Small intestine (tissue), 7 donors: ENCODE measurements around the gene HOXB9. TPM values are rescaled to one million over a fixed set of nuclear protein-coding genes. Genes with fewer than 3 reads are reported as not detected.

Source experiments
- DNase-seq, 2 donors: peaks; one replicate each; pipeline versions ENCODE4 v3.0.0 to v3.0.0-alpha.2; 2013
- FAIRE-seq: peaks from 2 replicates; lab custom pipeline; 2012; peaks lifted over from hg19 to GRCh38; lab: Jason Lieb, UNC
- H3K27ac ChIP-seq, 3 donors: one replicate each; pipeline ENCODE4 v1.5.1; 2013; ENCODE audit warnings: low read length in 2 of 3, mild to moderate bottlenecking in 2 of 3, control low read depth in 1 of 3, inconsistent platforms in 1 of 3, low read depth in 1 of 3, moderate library complexity in 1 of 3
- H3K27me3 ChIP-seq, 3 donors: one replicate each; pipeline ENCODE4 v1.6.1; 2013; ENCODE audit warnings: low read length in 3 of 3, inconsistent platforms in 1 of 3; ENCODE audit not compliant: control insufficient read depth in 3 of 3, insufficient read depth in 3 of 3
- H3K36me3 ChIP-seq, 3 donors: one replicate each; pipeline ENCODE4 v1.6.1; 2013; ENCODE audit warnings: low read length in 3 of 3, inconsistent platforms in 1 of 3, low read depth in 1 of 3, mild to moderate bottlenecking in 1 of 3, moderate library complexity in 1 of 3; ENCODE audit not compliant: control insufficient read depth in 3 of 3, insufficient read depth in 2 of 3
- H3K4me1 ChIP-seq, 3 donors: one replicate each; pipeline ENCODE4 v1.6.1; 2013; ENCODE audit warnings: low read length in 2 of 3, inconsistent platforms in 1 of 3, low read depth in 1 of 3, mild to moderate bottlenecking in 1 of 3, moderate library complexity in 1 of 3; ENCODE audit not compliant: control insufficient read depth in 3 of 3, insufficient read depth in 2 of 3
- H3K4me3 ChIP-seq, 3 donors: one replicate each; pipeline ENCODE4 v1.5.1; 2013; ENCODE audit warnings: low read length in 3 of 3, control low read depth in 1 of 3, inconsistent platforms in 1 of 3, low read depth in 1 of 3, mild to moderate bottlenecking in 1 of 3, moderate library complexity in 1 of 3
- H3K9me3 ChIP-seq, 2 donors: one replicate each; pipeline ENCODE4 v1.6.1; 2013; ENCODE audit warnings: low read depth in 1 of 2, low read length in 1 of 2; ENCODE audit not compliant: control insufficient read depth in 2 of 2, insufficient read depth in 1 of 2
- WGBS, 3 donors: extraction: QIAGEN DNeasy Blood & Tissue Kit; methylation state at CpG; one replicate each; pipeline ENCODE4 v1.1.7; 2013; 5-methylcytosine and 5-hydroxymethylcytosine counted together
- polyA plus RNA-seq, 4 donors: library from polyadenylated mRNA; stranded (reverse) in 3 of 4; unstranded in 1 of 4; fragments of 200-250 nt in 3 of 4; fragments of 120-200 nt in 1 of 4; gene quantifications; one replicate each; pipeline versions ENCODE4 v1.2.1 to v1.2.3, GENCODE V29; 2013
- donor health status: healthy with polysubstance abuse.
- donor health status: control.
- donor health status: control.
- donor health status: Bipolar disorder and iron deficiency.
- donor health status: healthy.

Gene HOXB9
- polyA plus RNA-seq, 4 donors, result 0.07 to 16.7 (median 0.54) TPM; not detected in 1

GRCh38 chr17:48582750-48583069, 43.4 kb downstream of the HOXB9 start:
- WGBS, 3 donors, result 17 to 41% (median 22%) methylated on average over 7 of the region's 7 CpGs
- Histone ChIP-seq H3K4me3 (peak overlapping the region in 1 of 3 donors; percentile 51), H3K9me3 (peaks cover 0 to 3% of the 10 kb centered on the region in 2 donors), H3K36me3 (no peaks in the 10 kb centered on the region), H3K27ac (peak overlapping the region in 2 of 3 donors; percentile 75 to 98), H3K27me3 (peaks cover 6 to 97% (median 12%) of the 10 kb centered on the region in 3 donors), H3K4me1 (peaks cover 0 to 30% (median 2%) of the 10 kb centered on the region in 3 donors)
- no peak for DNase-seq
- FAIRE-seq, result no peak

GRCh38 chr17:48579760-48580554, 46.2 kb downstream of the HOXB9 start:
- WGBS, 3 donors, result 10 to 28% (median 24%) methylated on average over 26 of the region's 26 CpGs
- Histone ChIP-seq H3K4me3 (peak overlapping the region in 1 of 3 donors; percentile 43), H3K27ac (peak overlapping the region in 2 of 3 donors; percentile 75 to 98), H3K9me3 (peaks cover 0 to under 1% of the 10 kb centered on the region in 2 donors), H3K4me1 (peaks cover 0 to 28% (median 2%) of the 10 kb centered on the region in 3 donors), H3K27me3 (peaks cover 6 to 96% (median 10%) of the 10 kb centered on the region in 3 donors), H3K36me3 (peaks cover 0 to 10% (median 0%) of the 10 kb centered on the region in 3 donors)
- FAIRE-seq (no peak), DNase-seq (no peak)

- Histone ChIP-seq H3K27me3 (peaks cover 6 to 96% (median 10%) of the 10 kb centered on the region in 3 donors), H3K4me1 (peaks cover 0 to 26% (median 2%) of the 10 kb centered on the region in 3 donors), H3K9me3 (no peaks in the 10 kb centered on the region), H3K4me3 (peak overlapping the region in 1 of 3 donors; percentile 43), H3K36me3 (peaks cover 0 to 10% (median 0%) of the 10 kb centered on the region in 3 donors), H3K27ac (peak overlapping the region in 2 of 3 donors; percentile 75 to 76)
- FAIRE-seq (no peak), DNase-seq (no peak)
- WGBS, 3 donors, result 24 to 29% (median 28%) methylated on average over 7 of the region's 7 CpGs
Measured at GRCh38 chr17:48579471-48579759, 46.7 kb downstream of the HOXB9 start.

GRCh38 chr17:48578616-48579470, 47.3 kb downstream of the HOXB9 start:
- Histone ChIP-seq H3K4me3 (peak overlapping the region in 2 of 3 donors; percentile 43 to 53), H3K27me3 (peaks cover 6 to 96% (median 10%) of the 10 kb centered on the region in 3 donors)

GRCh38 chr17:48577946-48578615, 48.1 kb downstream of the HOXB9 start, which contains the start of gene HOXB4:
TSS of gene HOXB4 (minus strand) at chr17:48578350. CDS start at chr17:48578319, 31 bp downstream.
- peaks cover 6 to 96% (median 10%) of the 10 kb centered on the region in 3 donors for H3K27me3 ChIP-seq
- peaks cover 0 to 30% (median 2%) of the 10 kb centered on the region in 3 donors for H3K4me1 ChIP-seq
- FAIRE-seq (no peak), DNase-seq (peak in 1 of 2 donors; percentile 30)
- WGBS, 3 donors, result 1 to 7% (median 7%) methylated on average over 25 to 58 of the region's 58 CpGs
- peak within 1 kb of the TSS; percentile 43 to 54 (median 53) for H3K4me3 ChIP-seq
- H3K36me3 ChIP-seq, result peaks cover 0 to 19% (median 0%) of the 10 kb centered on the region in 3 donors
- no peaks in the 10 kb centered on the region for H3K9me3 ChIP-seq
- H3K27ac ChIP-seq, result peak within 1 kb of the TSS in 2 of 3 donors; percentile 79 to 85

More at GRCh38 chr17:48578616-48579470, 47.3 kb downstream of the HOXB9 start:
- WGBS, 3 donors, result 6 to 17% (median 14%) methylated on average over 43 of the region's 43 CpGs
- FAIRE-seq (no peak), DNase-seq (no peak)
- Histone ChIP-seq H3K36me3 (peaks cover 0 to 12% (median 0%) of the 10 kb centered on the region in 3 donors), H3K9me3 (no peaks in the 10 kb centered on the region), H3K27ac (peak overlapping the region in 2 of 3 donors; percentile 75 to 76), H3K4me1 (peaks cover 0 to 30% (median 2%) of the 10 kb centered on the region in 3 donors)

GRCh38 chr17:48577330-48577945, 48.7 kb downstream of the HOXB9 start:
- H3K27ac ChIP-seq, result peak overlapping the region in 2 of 3 donors; percentile 79 to 80
- no peak for DNase-seq
- peaks cover 0 to 24% (median 0%) of the 10 kb centered on the region in 3 donors for H3K36me3 ChIP-seq
- peaks cover 6 to 96% (median 7%) of the 10 kb centered on the region in 3 donors for H3K27me3 ChIP-seq
- peaks cover 0 to 31% (median 2%) of the 10 kb centered on the region in 3 donors for H3K4me1 ChIP-seq
- H3K4me3 ChIP-seq, result peak overlapping the region; percentile 33 to 54 (median 53)
- WGBS, 3 donors, result 1 to 3% (median 2%) methylated on average over 16 to 19 of the region's 19 CpGs
- H3K9me3 ChIP-seq, result no peaks in the 10 kb centered on the region
- no peak for FAIRE-seq

GRCh38 chr17:48576479-48577309, 49.5 kb downstream of the HOXB9 start:
- no peaks in the 10 kb centered on the region for H3K9me3 ChIP-seq
- FAIRE-seq (no peak), DNase-seq (no peak)
- H3K27ac ChIP-seq, result peak overlapping the region in 2 of 3 donors; percentile 84 to 85
- H3K27me3 ChIP-seq, result peaks cover 4 to 96% (median 6%) of the 10 kb centered on the region in 3 donors
- peaks cover 0 to 28% (median 0%) of the 10 kb centered on the region in 3 donors for H3K36me3 ChIP-seq
- peak overlapping the region in 1 of 3 donors; percentile 33 for H3K4me3 ChIP-seq
- H3K4me1 ChIP-seq, result peaks cover 0 to 33% (median 2%) of the 10 kb centered on the region in 3 donors
- WGBS, 3 donors, result 10 to 28% (median 14%) methylated on average over 40 to 43 of the region's 43 CpGs
